ENCODE measurements around the gene FNTB.
A peak's percentile ranks its signal among the peaks of the same experiment; 100 is the strongest.

The FNTB gene

GRCh38 chr14:64986648-64987437 is at the start of gene FNTB:
FNTB (plus strand) TSS chr14:64986895; CDS start chr14:64986954, 59 bp downstream.
- peak; percentile 98 for DNase-seq

DNA sequence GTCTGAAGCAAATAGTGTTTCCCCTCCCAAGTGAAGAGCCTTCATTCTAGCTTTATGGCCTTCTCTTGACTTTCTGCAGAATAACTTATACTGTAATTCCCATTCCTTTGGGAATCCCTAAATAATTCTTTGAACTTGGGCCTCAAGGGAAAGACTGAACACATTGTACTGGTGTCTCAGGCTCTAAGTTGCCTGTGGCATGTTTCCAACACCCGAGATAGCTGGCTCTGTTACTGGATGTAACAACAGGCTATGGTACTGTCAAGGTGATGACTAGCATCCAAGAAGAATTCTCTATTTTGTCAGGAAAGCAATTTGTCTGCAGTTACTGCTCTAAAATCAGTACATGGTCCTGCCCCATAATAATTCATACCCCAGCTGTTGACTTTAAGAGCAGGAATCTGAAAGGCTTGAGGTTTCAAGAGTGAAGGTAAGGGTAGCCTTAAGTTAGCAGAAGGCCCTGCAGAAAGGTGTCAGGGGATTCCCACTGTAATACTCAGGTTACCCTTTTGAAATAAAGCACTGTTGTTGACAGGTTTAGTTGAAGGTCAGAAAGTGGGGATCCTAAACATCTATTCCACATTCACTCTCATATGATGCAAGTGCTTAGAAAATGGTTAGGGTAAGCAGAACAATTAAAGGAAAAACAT is 49.4 kb upstream of the FNTB start:
- DNase-seq, result no peak

DNA sequence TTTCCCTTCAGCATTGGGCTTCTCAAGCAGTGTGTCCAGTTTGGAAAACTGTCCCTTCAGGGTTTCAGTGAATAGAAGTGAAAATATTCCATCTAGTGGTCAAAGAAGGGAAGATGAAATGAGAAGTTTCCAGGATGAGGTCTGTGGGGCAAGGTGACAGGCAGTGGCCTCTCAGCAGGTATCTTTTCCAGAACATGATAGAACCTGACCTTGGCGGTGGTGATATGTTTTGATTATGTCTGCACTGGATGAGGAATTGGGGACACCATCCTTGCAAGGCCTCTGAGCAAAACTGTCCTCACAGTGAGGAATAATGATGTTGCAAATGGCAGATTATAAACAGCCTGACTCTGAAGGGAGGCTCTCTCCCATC is 48.9 kb upstream of the FNTB start:
- no peak for DNase-seq

DNA sequence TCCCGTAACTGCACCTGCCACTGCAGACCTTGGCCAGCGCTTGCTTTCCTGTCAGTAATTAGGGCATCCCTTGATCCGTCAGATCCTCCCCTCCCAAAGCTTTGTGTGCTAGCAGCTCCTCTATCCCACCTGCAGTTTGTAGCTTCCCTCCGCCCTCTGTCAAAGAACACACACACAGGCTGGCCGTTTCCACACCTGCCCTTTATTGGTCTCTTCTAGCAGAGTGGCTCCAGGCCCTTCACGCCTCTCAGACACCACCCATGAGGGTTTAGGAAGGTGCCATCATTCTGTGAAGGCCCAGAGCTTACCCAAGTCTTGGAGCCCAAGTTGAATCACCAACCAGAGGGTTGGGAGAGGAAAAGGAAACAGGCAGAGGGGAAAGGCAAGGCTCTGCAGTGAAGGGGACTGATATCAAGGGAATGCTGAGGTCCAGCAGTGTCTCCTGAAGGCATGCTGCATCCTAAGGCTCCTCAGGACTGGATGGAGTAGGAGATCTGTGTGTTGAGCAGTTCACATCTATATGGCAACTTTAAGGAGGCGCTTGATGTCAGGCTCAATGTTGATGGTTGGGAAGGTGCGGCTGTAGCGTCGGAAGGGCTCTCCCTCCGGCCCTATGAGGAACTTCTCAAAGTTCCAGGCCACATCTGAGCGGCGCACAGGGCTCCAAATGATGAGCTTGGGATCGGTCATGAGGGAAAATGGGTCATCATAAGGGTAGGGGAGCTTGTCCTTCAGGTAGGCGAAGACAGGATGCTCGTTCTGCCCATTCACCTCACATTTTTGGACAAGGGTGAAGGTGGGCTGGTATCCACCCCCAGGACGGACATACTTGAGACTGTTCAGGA is 47.5 kb upstream of the FNTB start:
- no peak for DNase-seq

DNA sequence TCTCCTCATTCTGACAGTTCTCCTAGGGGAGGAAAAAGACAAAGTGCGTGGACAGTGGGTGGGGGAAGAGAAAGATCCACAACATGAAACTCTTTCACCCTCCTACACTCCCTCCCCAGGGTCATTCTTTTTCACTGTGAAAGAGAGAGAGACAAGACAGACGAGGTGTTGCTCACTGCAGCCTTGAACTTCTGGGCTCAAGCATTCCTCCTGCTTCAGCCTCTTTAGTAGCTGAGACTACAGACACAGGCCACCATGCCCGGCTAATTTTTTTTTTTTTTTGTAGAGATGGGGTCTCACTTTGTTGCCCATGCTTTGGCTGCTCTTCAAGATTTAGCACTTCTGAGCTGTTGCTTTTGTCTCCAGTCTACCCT is 46.9 kb upstream of the FNTB start:
- DNase-seq, result no peak

DNA sequence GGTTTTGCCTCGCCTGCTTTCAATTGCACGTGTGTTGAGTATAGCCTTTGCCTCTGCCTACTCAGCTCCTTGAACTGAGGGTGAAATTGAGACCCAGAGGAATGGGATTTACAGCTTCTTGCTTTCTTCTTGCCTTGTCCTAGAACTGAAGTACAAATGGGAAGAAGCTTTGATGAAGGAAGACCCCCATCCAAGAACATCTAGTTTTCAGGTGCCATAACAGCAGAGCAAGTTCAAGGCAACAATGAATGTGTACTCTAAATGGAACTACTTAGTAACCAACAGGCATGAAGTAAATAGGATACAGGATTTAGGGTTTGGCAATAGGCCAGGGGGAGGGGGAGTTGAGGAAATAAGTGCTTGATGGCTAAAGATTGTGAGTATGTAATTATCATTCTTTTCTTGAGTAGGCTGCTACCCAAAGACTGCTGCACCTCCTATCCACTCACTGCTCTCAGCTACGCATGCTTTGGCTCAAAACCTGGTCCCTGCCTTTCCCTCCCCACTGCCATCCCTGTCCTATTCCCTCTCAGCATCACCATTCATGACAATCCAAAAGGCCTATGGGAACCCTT is 46.3 kb upstream of the FNTB start:
- no peak for DNase-seq

- peak; percentile 55 for DNase-seq
Observed at GRCh38 chr14:64942531-64943111, 44.1 kb upstream of the FNTB start, which contains the start of gene GPX2. GPX2 (minus strand) TSS chr14:64942745; CDS start chr14:64942726, 19 bp downstream.

- no peak for DNase-seq
Observed at GRCh38 chr14:64943556-64943955, 43.1 kb upstream of the FNTB start.

- no peak for DNase-seq
Observed at GRCh38 chr14:64944041-64944440, 42.7 kb upstream of the FNTB start.

GRCh38 chr14:64944861-64945260 is 41.8 kb upstream of the FNTB start:
- DNase-seq, result no peak

GRCh38 chr14:64945431-64946178 is 41.1 kb upstream of the FNTB start:
- DNase-seq, result no peak

GRCh38 chr14:64946310-64947045 is 40.2 kb upstream of the FNTB start:
- no peak for DNase-seq

DNA sequence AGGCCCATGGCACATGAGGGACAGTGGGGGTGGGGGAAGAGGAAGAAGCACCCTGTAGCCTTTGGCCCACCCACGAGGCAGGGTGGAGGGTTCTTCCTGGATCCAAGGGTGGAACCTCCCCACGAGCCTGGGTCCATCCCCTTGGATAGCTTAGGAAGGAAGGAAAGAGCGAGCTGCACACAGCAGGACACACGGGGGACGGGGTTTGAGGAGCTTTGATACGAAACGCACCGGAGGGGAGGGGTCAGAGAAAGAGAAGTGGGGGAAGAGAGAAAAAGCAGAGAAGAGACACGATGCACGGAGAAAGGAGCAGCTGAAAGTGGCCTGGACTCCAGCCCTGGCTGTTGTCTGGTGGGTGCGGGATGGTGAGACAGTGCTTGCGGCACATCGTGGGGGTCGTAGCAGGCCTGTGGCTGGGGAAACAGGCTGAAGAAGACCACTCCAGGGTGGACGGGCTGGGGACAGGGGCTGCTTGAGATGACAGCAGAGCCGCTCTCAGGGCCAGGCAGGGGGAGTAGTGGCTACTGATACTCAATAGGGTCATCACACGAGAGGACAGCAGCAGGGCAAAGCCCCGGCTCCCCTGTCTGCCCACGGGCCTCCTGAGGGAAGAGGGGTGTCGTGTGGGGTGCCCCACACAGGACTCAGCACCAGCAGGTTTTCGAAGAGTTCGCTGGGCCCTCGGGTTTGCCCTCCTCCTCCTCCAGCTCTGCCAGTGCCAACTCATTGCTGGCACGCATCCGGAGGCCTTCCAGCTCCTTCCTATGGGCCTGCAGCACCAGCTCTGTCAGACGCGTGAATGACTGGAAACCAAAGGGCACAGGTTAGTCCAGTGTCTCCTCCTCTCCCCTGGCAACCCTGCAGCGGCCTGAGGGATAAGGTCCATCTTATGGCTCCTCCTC is 38.7 kb upstream of the FNTB start:
- DNase-seq, result peak; percentile 45

DNA sequence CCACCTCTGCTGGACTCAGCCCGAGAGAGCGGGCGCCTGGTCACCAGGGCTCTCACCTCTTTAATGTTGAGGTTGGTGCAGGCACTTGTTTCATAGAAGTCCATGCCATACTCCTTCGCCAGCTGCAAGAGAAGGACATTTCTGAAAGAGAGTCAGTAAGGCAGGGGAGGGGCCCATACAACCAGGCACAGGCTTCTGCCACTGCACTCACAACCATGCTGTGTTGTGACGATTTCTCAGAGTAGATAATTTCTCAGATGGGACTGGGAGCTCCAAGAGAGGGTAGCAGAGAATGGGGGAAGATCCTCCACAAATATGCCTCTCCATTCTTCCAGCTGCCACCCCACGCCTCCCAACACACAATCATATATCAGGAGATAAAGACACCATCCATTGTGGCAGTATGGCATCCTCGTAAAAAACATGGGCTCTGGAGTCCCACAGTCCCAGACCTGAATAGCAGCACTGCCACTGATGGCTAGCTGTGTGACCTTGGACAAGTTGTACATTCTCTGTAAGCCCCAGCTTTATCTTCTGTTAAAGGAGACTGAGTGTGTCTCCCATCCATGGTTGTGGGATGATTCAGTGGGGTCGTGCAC is 38.0 kb upstream of the FNTB start:
- DNase-seq, result peak; percentile 48

GRCh38 chr14:64950889-64951288 is 35.8 kb upstream of the FNTB start:
- no peak for DNase-seq

DNA sequence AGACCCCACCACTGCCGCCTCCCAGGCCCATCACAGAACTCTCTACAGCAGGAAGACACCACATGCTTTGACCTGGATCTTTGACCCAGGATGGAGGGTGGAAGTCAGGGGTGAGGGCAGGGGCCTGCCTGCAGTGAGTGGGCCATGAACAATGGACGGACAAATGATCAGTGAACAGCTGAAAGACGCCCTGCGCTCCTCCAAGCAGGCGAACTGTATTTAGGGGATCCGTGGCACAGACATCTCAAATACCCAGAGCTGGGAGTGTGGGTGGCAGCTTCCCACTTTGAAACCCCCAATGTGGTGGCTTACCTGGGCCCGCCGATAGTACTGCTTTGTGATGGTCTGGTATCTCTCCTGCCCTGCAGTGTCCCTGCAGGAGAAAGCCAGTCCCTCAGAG is 35.4 kb upstream of the FNTB start:
- DNase-seq, result no peak

GRCh38 chr14:64951724-64952123 is 35.0 kb upstream of the FNTB start:
- no peak for DNase-seq

DNA sequence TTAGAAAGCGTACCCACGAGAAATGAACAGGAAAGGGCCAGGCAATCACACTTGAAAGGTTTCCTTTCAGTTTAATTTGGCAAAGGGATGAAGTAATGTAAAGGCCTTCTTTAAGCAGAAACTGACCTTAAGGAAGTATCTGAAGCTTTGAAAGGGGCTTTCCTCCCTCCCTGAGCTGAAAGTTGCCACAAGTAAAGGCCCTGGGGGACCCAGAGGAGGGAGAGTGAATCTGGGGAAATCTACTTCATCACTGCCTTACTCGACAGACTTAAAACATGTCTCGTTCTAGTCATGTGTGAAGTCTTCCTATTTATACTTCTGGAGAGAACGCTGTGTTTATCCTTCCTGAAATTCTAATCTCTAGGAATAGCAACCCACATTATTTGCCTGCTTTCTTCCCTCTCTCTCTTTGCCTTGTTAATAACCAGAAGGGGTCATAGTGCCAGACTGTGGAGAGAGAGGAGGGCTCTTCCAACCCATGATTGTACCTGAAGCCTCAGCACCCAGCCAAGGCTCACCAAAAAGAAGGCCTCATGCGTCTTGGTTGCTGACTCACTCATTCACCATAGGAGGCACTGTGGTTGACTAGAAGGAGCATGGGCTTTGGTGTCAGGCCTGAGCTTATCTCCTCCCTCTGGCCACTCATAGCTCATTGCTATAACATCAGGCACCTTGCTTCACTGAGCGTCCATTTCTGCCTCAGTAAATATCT is 33.9 kb upstream of the FNTB start:
- DNase-seq, result peak; percentile 57

DNA sequence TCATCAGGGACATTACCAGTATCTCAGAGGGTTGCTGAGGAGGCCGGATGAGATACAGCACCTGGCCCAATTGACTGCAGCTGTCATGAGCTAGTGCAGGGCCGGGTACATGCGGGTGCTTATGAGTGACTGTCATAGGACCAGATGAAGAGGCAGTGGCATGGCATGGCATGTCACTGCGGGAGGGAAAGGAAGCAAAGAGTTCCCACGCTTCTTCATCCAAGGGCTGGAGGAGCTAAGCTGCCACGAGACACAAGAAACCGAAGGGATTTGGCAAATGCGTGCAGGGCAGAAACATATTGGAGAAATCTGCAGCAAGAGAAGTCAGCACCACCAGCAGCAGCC is 33.4 kb upstream of the FNTB start:
- no peak for DNase-seq

Measured in islet precursor cell (in vitro differentiated cells).